Caco-2 (cell line): ENCODE data around the gene CLDN19. TPM values are rescaled to one million over a fixed set of nuclear protein-coding genes. Genes with fewer than 3 reads are reported as not detected.
A peak's percentile ranks its signal among the peaks of the same experiment; 100 is the strongest.

ENCODE experiments used
- BruUV-seq: library from RNA; stranded (reverse); fragments of 400-500 nt; replicated peaks from 2 replicates; lab custom pipeline; 2021; lab: Mats Ljungman, UMichigan
- CTCF ChIA-PET: fragments of 300-600 bp; sonication (Branson Sonifier 250); formaldehyde crosslinking; loops from one replicate; lab custom pipeline; 2022; ENCODE audit warnings: antibody characterized with exemption; lab: Charles Lee
- POLR2A ChIA-PET: fragments of 300-600 bp; sonication (Branson Sonifier 250); formaldehyde crosslinking; loops from one replicate; lab custom pipeline; 2022; ENCODE audit warnings: antibody characterized with exemption; lab: Charles Lee
- DNase-seq, 2 experiments: peaks; one replicate each; pipeline versions ENCODE4 v3.0.0 to v3.0.0-alpha.2; 2020 to 2022
- H3K27me3 ChIP-seq: replicated peaks from 2 replicates; pipeline ENCODE4 v1.6.0; 2011; ENCODE audit warnings: low read length; ENCODE audit not compliant: control insufficient read depth, insufficient read depth
- H3K36me3 ChIP-seq: 2 replicates; pipeline ENCODE4 v1.5.1; 2011; ENCODE audit warnings: low read length; ENCODE audit not compliant: control insufficient read depth, insufficient read depth
- H3K4me1 ChIP-seq: fragments of 250-450 bp; sonication (Bioruptor Pico); 2 replicates; pipeline ENCODE4 v1.5.1; 2020; ENCODE audit warnings: mild to moderate bottlenecking
- H3K4me3 ChIP-seq: 2 replicates; pipeline ENCODE4 v1.5.1; 2011; ENCODE audit warnings: low read depth, mild to moderate bottlenecking, control low read depth, low read length
- H3K9me3 ChIP-seq: fragments of 250-450 bp; sonication (Bioruptor Pico); 2 replicates; pipeline ENCODE4 v1.5.1; 2020; ENCODE audit warnings: mild to moderate bottlenecking, moderate library complexity
- H3K27ac Mint-ChIP-seq: one replicate; pipeline ENCODE4 v1.8.0; 2022; ENCODE audit warnings: mixed read lengths; ENCODE audit not compliant: unreplicated experiment
- H3K27me3 Mint-ChIP-seq: one replicate; pipeline ENCODE4 v1.8.0; 2022; ENCODE audit warnings: mixed read lengths; ENCODE audit not compliant: insufficient read depth, unreplicated experiment
- H3K36me3 Mint-ChIP-seq: one replicate; pipeline ENCODE4 v1.8.0; 2022; ENCODE audit warnings: mild to moderate bottlenecking, mixed read lengths; ENCODE audit not compliant: insufficient read depth, unreplicated experiment
- H3K4me1 Mint-ChIP-seq: one replicate; pipeline ENCODE4 v1.8.0; 2022; ENCODE audit warnings: low read depth, mixed read lengths; ENCODE audit not compliant: unreplicated experiment
- H3K4me3 Mint-ChIP-seq: one replicate; pipeline ENCODE4 v1.8.0; 2022; ENCODE audit warnings: mild to moderate bottlenecking, moderate library complexity, mixed read lengths; ENCODE audit not compliant: unreplicated experiment
- H3K9me3 Mint-ChIP-seq: one replicate; pipeline ENCODE4 v1.8.0; 2022; ENCODE audit warnings: mixed read lengths; ENCODE audit not compliant: unreplicated experiment
- intact Hi-C: fragments of 100-400 bp; cut with micrococcal nuclease; formaldehyde crosslinking; loops from one replicate; pipeline ENCODE4 v1.10.0; 2022; ENCODE audit not compliant: unreplicated experiment
- total RNA-seq: library from RNA; stranded (reverse); gene quantifications from 2 replicates; pipeline ENCODE4 v1.2.3, GENCODE V29; 2022
- TF ChIP-seq, protein P1 (sequence below), 2 experiments: fragments of 200-600 bp in 1 of 2; IDR thresholded peaks; 1 replicate in 1 of 2; 2 replicates in 1 of 2; pipeline versions ENCODE4 v1.5.1 to v1.8.0; 2011 to 2022; ENCODE audit warnings: antibody characterized with exemption in 1 of 2, control low read depth in 1 of 2, inconsistent platforms in 1 of 2, low read depth in 1 of 2, low read length in 1 of 2, mild to moderate bottlenecking in 1 of 2, moderate library complexity in 1 of 2; ENCODE audit not compliant: insufficient read depth in 1 of 2, severe bottlenecking in 1 of 2, unreplicated experiment in 1 of 2

The CLDN19 gene
- total RNA-seq, 1 experiment from 2014 or later: 4.0 TPM

DNA sequence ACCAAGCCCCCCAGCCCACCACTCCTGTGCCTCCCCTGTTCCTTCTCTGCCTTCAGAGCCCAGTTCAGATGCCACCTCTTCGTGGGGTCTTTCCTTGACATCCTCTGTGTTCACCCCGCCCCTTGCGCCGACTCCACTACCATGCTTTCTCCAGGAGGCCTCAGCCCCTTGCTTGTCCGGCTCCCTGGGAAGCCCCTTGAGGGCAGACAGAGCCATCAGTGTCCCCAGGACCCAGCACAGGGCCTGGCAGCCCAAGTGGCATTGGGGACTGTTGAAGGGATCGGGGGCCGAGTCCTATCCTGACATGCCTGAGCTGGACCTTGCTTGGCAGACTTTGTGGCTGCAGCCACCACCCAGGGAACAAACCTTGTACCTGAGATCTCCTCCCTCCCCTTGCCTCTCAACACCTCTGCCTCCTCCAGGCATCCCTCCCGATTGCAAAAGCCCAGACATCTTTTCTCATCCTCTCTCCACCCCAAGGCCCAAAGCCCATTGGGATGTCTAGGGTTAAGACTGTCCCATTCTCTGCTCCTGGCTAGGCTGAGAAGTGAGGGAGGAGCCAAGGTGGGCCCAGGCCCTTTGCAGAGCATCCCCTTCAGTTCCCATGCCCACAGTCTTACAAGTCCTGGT lies 3.4 kb downstream of the CLDN19 start:
- Histone ChIP-seq H3K9me3 (no peaks in the 10 kb centered on the region), H3K4me1 (peaks cover 25% of the 10 kb centered on the region), H3K36me3 (no peaks in the 10 kb centered on the region), H3K4me3 (no peak overlapping the region), H3K27me3 (no peaks in the 10 kb centered on the region)
- POLR2A ChIA-PET: no interaction called here
- no peak for DNase-seq
- H3K27ac Mint-ChIP-seq: peak overlapping the region; percentile 75
- H3K4me3 Mint-ChIP-seq: no peak overlapping the region
- BruUV-seq: no TSS peak
- CTCF ChIA-PET: interaction anchor here (0.7 to 1.4 kb wide), 2 partner anchors 21 to 337 kb away, joined by 3 to 4 read pairs; no protein-coding TSS in a partner anchor
- TF ChIP-seq, protein P1, sequence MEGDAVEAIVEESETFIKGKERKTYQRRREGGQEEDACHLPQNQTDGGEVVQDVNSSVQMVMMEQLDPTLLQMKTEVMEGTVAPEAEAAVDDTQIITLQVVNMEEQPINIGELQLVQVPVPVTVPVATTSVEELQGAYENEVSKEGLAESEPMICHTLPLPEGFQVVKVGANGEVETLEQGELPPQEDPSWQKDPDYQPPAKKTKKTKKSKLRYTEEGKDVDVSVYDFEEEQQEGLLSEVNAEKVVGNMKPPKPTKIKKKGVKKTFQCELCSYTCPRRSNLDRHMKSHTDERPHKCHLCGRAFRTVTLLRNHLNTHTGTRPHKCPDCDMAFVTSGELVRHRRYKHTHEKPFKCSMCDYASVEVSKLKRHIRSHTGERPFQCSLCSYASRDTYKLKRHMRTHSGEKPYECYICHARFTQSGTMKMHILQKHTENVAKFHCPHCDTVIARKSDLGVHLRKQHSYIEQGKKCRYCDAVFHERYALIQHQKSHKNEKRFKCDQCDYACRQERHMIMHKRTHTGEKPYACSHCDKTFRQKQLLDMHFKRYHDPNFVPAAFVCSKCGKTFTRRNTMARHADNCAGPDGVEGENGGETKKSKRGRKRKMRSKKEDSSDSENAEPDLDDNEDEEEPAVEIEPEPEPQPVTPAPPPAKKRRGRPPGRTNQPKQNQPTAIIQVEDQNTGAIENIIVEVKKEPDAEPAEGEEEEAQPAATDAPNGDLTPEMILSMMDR (IDR thresholded peaks at IDR 0.05; ENCODE audit: insufficient read depth in 1 of 2, low read depth in 1 of 2, low read length in 1 of 2, severe bottlenecking in 1 of 2, unreplicated experiment in 1 of 2): no peak
- intact Hi-C loops: no loop called here
- H3K4me1 Mint-ChIP-seq: peaks cover 12% of the 10 kb centered on the region
- H3K36me3 Mint-ChIP-seq: no peaks in the 10 kb centered on the region
- no peaks in the 10 kb centered on the region for H3K9me3 Mint-ChIP-seq
- no peaks in the 10 kb centered on the region for H3K27me3 Mint-ChIP-seq

DNA sequence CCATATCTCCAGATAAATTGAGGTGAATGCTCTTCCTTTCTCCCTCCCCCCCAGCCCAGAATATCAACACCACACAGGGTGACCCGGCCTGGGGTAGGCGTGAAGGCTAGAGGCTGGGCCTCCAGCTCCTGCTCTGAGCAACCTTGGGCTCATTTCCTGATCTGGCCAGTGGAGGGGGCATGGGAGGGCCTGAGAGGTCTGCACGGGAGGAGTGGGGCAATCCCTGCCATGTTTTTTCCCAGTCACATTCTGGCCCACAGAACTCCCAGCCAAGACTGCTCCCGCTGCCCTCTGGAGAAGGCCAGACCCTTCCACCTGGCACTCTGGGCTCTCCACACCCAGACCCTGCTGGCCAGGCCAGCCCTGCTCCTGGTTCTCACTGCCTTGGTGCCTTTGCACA lies 3.9 kb downstream of the CLDN19 start:
- ChIA-PET CTCF (interaction anchor here (0.6 to 1.4 kb wide), 4 partner anchors 20 to 338 kb away, joined by 3 to 4 read pairs (median 3); no protein-coding TSS in a partner anchor), POLR2A (no interaction called here)
- Histone ChIP-seq H3K4me1 (peaks cover 25% of the 10 kb centered on the region), H3K36me3 (no peaks in the 10 kb centered on the region), H3K27me3 (no peaks in the 10 kb centered on the region), H3K9me3 (no peaks in the 10 kb centered on the region), H3K4me3 (no peak overlapping the region)
- H3K27ac Mint-ChIP-seq: peak overlapping the region; percentile 75
- no peaks in the 10 kb centered on the region for H3K27me3 Mint-ChIP-seq
- no peak overlapping the region for H3K4me3 Mint-ChIP-seq
- peaks cover 12% of the 10 kb centered on the region for H3K4me1 Mint-ChIP-seq
- H3K36me3 Mint-ChIP-seq: no peaks in the 10 kb centered on the region
- peak; percentile 39 to 57 for DNase-seq
- BruUV-seq: no TSS peak
- H3K9me3 Mint-ChIP-seq: no peaks in the 10 kb centered on the region
- intact Hi-C loops: no loop called here
- TF ChIP-seq, protein P1 (IDR thresholded peaks at IDR 0.05; ENCODE audit: insufficient read depth in 1 of 2, low read depth in 1 of 2, low read length in 1 of 2, severe bottlenecking in 1 of 2, unreplicated experiment in 1 of 2): peak in 1 of 2 experiments; percentile 25

DNA sequence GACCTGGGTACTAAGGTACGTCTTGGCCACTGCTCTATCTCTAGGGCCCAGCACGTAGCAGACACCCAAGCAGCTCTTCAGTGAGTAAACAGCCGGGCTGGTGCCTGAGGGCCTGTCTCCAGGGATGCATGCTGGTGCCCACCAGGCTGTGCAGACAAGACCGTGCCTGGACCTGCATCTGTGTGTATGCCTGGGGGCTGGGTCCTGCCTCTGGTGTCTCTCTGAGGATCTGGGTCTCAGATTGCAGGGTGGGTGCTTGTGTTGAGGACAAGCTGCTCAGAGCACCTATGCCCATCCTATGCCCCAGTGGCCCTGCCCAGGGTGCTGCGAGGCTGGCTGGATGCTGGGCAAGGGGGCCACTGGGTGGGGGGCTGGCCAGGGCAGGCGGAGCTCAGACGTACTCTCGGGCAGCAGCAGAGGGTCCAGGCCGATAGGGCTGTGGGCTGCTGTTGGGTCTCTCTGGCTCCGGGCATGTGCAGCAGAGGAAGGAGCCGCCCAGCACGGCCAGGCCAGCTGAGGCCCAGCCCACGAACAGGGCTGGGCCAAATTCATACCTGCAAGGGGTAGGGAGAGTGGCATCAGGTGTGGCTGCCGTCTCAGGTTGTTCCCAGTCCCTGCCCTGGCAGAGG lies 4.4 kb downstream of the CLDN19 start:
- H3K9me3 ChIP-seq: no peaks in the 10 kb centered on the region
- TF ChIP-seq, protein P1 (IDR thresholded peaks at IDR 0.05; ENCODE audit: insufficient read depth in 1 of 2, low read depth in 1 of 2, low read length in 1 of 2, severe bottlenecking in 1 of 2, unreplicated experiment in 1 of 2): no peak
- Mint-ChIP-seq H3K36me3 (no peaks in the 10 kb centered on the region), H3K9me3 (no peaks in the 10 kb centered on the region), H3K4me1 (peaks cover 12% of the 10 kb centered on the region), H3K27me3 (no peaks in the 10 kb centered on the region), H3K4me3 (no peak overlapping the region), H3K27ac (no peak overlapping the region)
- H3K4me1 ChIP-seq: peaks cover 23% of the 10 kb centered on the region
- H3K36me3 ChIP-seq: no peaks in the 10 kb centered on the region
- no peak for DNase-seq
- ChIA-PET POLR2A (no interaction called here), CTCF (interaction anchor here (0.6 to 1.4 kb wide), 3 partner anchors 19 to 129 kb away, joined by 3 to 4 read pairs (median 3); no protein-coding TSS in a partner anchor)
- no peak overlapping the region for H3K4me3 ChIP-seq
- intact Hi-C loops: no loop called here
- no TSS peak for BruUV-seq
- no peaks in the 10 kb centered on the region for H3K27me3 ChIP-seq
